ENCODE data around the gene PARD3B.

Gene PARD3B

GRCh38 chr2:205453202-205453601 is 907.9 kb downstream of the PARD3B start:
- H3K27me3 ChIP-seq (ENCODE audit: insufficient read depth, poor library complexity, severe bottlenecking): no peaks in the 10 kb centered on the region

GRCh38 chr2:205456682-205457081 is 911.4 kb downstream of the PARD3B start:
- TF ChIP-seq SPI1 (IDR thresholded peaks at IDR 0.05; ENCODE audit: borderline replicate concordance, low read depth) (no peak), GABPA (IDR thresholded peaks at IDR 0.05; ENCODE audit: low read depth) (no peak), REST (IDR thresholded peaks at IDR 0.05; ENCODE audit: insufficient replicate concordance, low read depth) (no peak), CTCF (IDR thresholded peaks at IDR 0.05; ENCODE audit: insufficient read depth, low read length) (no peak), POLR2AphosphoS5 (IDR thresholded peaks at IDR 0.05; ENCODE audit: low read depth) (no peak)
- DNase-seq (ENCODE audit: low read depth in 1 of 2, low spot score in 1 of 2): no peak
- Histone ChIP-seq H3K27ac (replicated peaks) (no peak overlapping the region), H3K27me3 (ENCODE audit: insufficient read depth, poor library complexity, severe bottlenecking) (no peaks in the 10 kb centered on the region), H3K4me3 (replicated peaks; ENCODE audit: insufficient read depth, low read length) (no peak overlapping the region)

More at GRCh38 chr2:205453202-205453601, 907.9 kb downstream of the PARD3B start:
- Histone ChIP-seq H3K4me3 (replicated peaks; ENCODE audit: insufficient read depth, low read length) (no peak overlapping the region), H3K27ac (replicated peaks) (no peak overlapping the region)
- DNase-seq (ENCODE audit: low read depth in 1 of 2, low spot score in 1 of 2): no peak
- no peak for TF ChIP-seq GABPA (IDR thresholded peaks at IDR 0.05; ENCODE audit: low read depth)
- no peak for TF ChIP-seq CTCF (IDR thresholded peaks at IDR 0.05; ENCODE audit: insufficient read depth, low read length)
- no peak for TF ChIP-seq POLR2AphosphoS5 (IDR thresholded peaks at IDR 0.05; ENCODE audit: low read depth)
- no peak for TF ChIP-seq REST (IDR thresholded peaks at IDR 0.05; ENCODE audit: insufficient replicate concordance, low read depth)
- no peak for TF ChIP-seq SPI1 (IDR thresholded peaks at IDR 0.05; ENCODE audit: borderline replicate concordance, low read depth)

GRCh38 chr2:205460217-205460616 is 914.9 kb downstream of the PARD3B start:
- Histone ChIP-seq H3K27me3 (ENCODE audit: insufficient read depth, poor library complexity, severe bottlenecking) (peaks cover 3% of the 10 kb centered on the region), H3K27ac (replicated peaks) (no peak overlapping the region), H3K4me3 (replicated peaks; ENCODE audit: insufficient read depth, low read length) (no peak overlapping the region)
- TF ChIP-seq CTCF (IDR thresholded peaks at IDR 0.05; ENCODE audit: insufficient read depth, low read length) (no peak), POLR2AphosphoS5 (IDR thresholded peaks at IDR 0.05; ENCODE audit: low read depth) (no peak), GABPA (IDR thresholded peaks at IDR 0.05; ENCODE audit: low read depth) (no peak), SPI1 (IDR thresholded peaks at IDR 0.05; ENCODE audit: borderline replicate concordance, low read depth) (no peak), REST (IDR thresholded peaks at IDR 0.05; ENCODE audit: insufficient replicate concordance, low read depth) (no peak)
- no peak for DNase-seq (ENCODE audit: low read depth in 1 of 2, low spot score in 1 of 2)
